Measurements from ENCODE around the gene NOL7. TPM values are rescaled to one million over a fixed set of nuclear protein-coding genes. Genes with fewer than 3 reads are reported as not detected.

The NOL7 gene
- total and polyA plus RNA-seq, 2 experiments from 2014 or later, result 97.2 to 251 TPM

- H3K9me2 ChIP-seq (ENCODE audit: insufficient read depth), result no peaks in the 10 kb centered on the region
- H3K4me3 ChIP-seq, result no peak overlapping the region
- H3F3A ChIP-seq (replicated peaks; ENCODE audit: low read depth), result no peaks in the 10 kb centered on the region
- no peaks in the 10 kb centered on the region for H3K36me3 ChIP-seq (ENCODE audit: insufficient read depth)
- Mint-ChIP-seq H3K36me3 (ENCODE audit: low read depth) (peaks cover 4% of the 10 kb centered on the region; the same call in 2 of the 3 replicates), H3K27me3 (ENCODE audit: insufficient read depth, low read depth, poor library complexity) (no peaks in the 10 kb centered on the region), H3K9me3 (no peaks in the 10 kb centered on the region), H3K4me1 (no peaks in the 10 kb centered on the region), H3K4me3 (no peak overlapping the region), H3K27ac (no peak overlapping the region)
- no peaks in the 10 kb centered on the region for H3K4me1 ChIP-seq (ENCODE audit: insufficient read depth)
- ATAC-seq (no peak), DNase-seq (ENCODE audit: low spot score) (no peak)
- TF ChIP-seq ZNF331 (CRISPR knock-in tag; IDR thresholded peaks at IDR 0.05; ENCODE audit: low read depth) (no peak), CREB1 (CRISPR knock-in tag; IDR thresholded peaks at IDR 0.05; ENCODE audit: low read depth) (no peak), CTCF (conservative IDR thresholded peaks at IDR 0.05; ENCODE audit: low read depth in 2 of 2) (no peak), POLR2AphosphoS5 (IDR thresholded peaks at IDR 0.05; ENCODE audit: low read depth) (no peak), REST (IDR thresholded peaks at IDR 0.05; ENCODE audit: unreplicated experiment) (no peak)
- H2AFZ ChIP-seq, result no peak overlapping the region
- no peaks in the 10 kb centered on the region for H3K27me3 ChIP-seq (ENCODE audit: insufficient read depth)
- H3K27ac ChIP-seq (ENCODE audit: low read depth), result no peak overlapping the region
- H4K20me1 ChIP-seq (replicated peaks; ENCODE audit: insufficient read depth), result no peaks in the 10 kb centered on the region
- no peak overlapping the region for H3K4me2 ChIP-seq
- H3K79me2 ChIP-seq (replicated peaks; ENCODE audit: insufficient read depth), result no peaks in the 10 kb centered on the region
These were observed 34.3 kb downstream of the NOL7 start for GRCh38 chr6:13649393-13649792.

- no peaks in the 10 kb centered on the region for H3F3A ChIP-seq (replicated peaks; ENCODE audit: low read depth)
- ATAC-seq (no peak), DNase-seq (ENCODE audit: low spot score) (no peak)
- H3K9me2 ChIP-seq (ENCODE audit: insufficient read depth), result no peaks in the 10 kb centered on the region
- Mint-ChIP-seq H3K27ac (no peak overlapping the region), H3K9me3 (no peaks in the 10 kb centered on the region), H3K36me3 (ENCODE audit: low read depth) (peaks cover 4% of the 10 kb centered on the region; the same call in 2 of the 3 replicates), H3K27me3 (ENCODE audit: insufficient read depth, low read depth, poor library complexity) (no peaks in the 10 kb centered on the region), H3K4me3 (no peak overlapping the region), H3K4me1 (peaks cover 8% of the 10 kb centered on the region; the same call in 2 of the 3 replicates)
- H3K4me3 ChIP-seq, result no peak overlapping the region
- H3K27ac ChIP-seq (ENCODE audit: low read depth), result no peak overlapping the region
- H4K20me1 ChIP-seq (replicated peaks; ENCODE audit: insufficient read depth), result no peaks in the 10 kb centered on the region
- no peaks in the 10 kb centered on the region; the same call in 1 of the 2 replicates for H3K79me2 ChIP-seq (replicated peaks; ENCODE audit: insufficient read depth)
- no peaks in the 10 kb centered on the region for H3K27me3 ChIP-seq (ENCODE audit: insufficient read depth)
- no peaks in the 10 kb centered on the region for H3K4me1 ChIP-seq (ENCODE audit: insufficient read depth)
- TF ChIP-seq CREB1 (CRISPR knock-in tag; IDR thresholded peaks at IDR 0.05; ENCODE audit: low read depth) (no peak), EZH2 (IDR thresholded peaks at IDR 0.05; ENCODE audit: low read depth, unreplicated experiment) (no peak)
- H3K36me3 ChIP-seq (ENCODE audit: insufficient read depth), result no peaks in the 10 kb centered on the region
- no peak overlapping the region for H3K4me2 ChIP-seq
- no peak overlapping the region for H2AFZ ChIP-seq
These were observed 38.2 kb downstream of the NOL7 start for GRCh38 chr6:13653296-13653695.
